Placental epithelial cell (primary cell): ENCODE measurements around the gene RAB11A. TPM values are rescaled to one million over a fixed set of nuclear protein-coding genes. Genes with fewer than 3 reads are reported as not detected.

Source experiments
- small RNA-seq: library from RNA; depleted of rRNA; stranded (forward); fragments of <200 nt; gene quantifications from one replicate; pipeline ENCODE3, GENCODE V24; 2012
- total RNA-seq: library from RNA; depleted of rRNA; stranded (reverse); fragments of >200 nt; gene quantifications from 2 replicates; pipeline ENCODE4 v1.2.3, GENCODE V29; 2012

RAB11A gene
- total RNA-seq: 66.7 and 267 TPM in 2 replicates

GRCh38 chr15:65869126-65869953 lies at the start of gene RAB11A:
TSS of gene RAB11A (plus strand) at chr15:65869491. CDS start at chr15:65869586, 95 bp downstream.

Small RNAs within 50 kb of the gene (small RNA-seq; reads per million reads assigned to genes)
- not detected for gene RF00026

Other genes with a start within 250 kb of the RAB11A start
- 14.3 and 20.0 TPM in 2 replicates for gene SLC24A1, start 247.6 kb upstream of the RAB11A start, total RNA-seq
- 6.6 and 7.9 TPM in 2 replicates for gene DENND4A, start 77.2 kb upstream of the RAB11A start, total RNA-seq